GM23248 (cell line): Measurements from ENCODE around the gene CD47. TPM values are rescaled to one million over a fixed set of nuclear protein-coding genes. Genes with fewer than 3 reads are reported as not detected.

Experiments used
- DNase-seq: peaks from one replicate; pipeline ENCODE4 v3.0.0-alpha.2; 2015
- H2AFZ ChIP-seq: fragments of 200-600 bp; sonication (generic); 2 replicates; pipeline ENCODE4 v1.6.1; 2016; ENCODE audit warnings: antibody characterized with exemption
- H3F3A ChIP-seq: fragments of 200-600 bp; sonication (generic); 2 replicates; pipeline ENCODE4 v1.6.1; 2016; ENCODE audit warnings: mild to moderate bottlenecking, antibody characterized with exemption, mixed run types; ENCODE audit not compliant: insufficient read depth
- H3K27ac ChIP-seq: fragments of 200-600 bp; sonication (generic); 2 replicates; pipeline ENCODE4 v1.5.1; 2016; ENCODE audit warnings: mild to moderate bottlenecking
- H3K27me3 ChIP-seq: fragments of 200-600 bp; sonication (generic); replicated peaks from 2 replicates; pipeline ENCODE4 v1.6.1; 2016; ENCODE audit warnings: mild to moderate bottlenecking; ENCODE audit not compliant: insufficient read depth
- H3K36me3 ChIP-seq: fragments of 200-600 bp; sonication (generic); 2 replicates; pipeline ENCODE4 v1.6.1; 2016; ENCODE audit warnings: low read depth, mild to moderate bottlenecking
- H3K4me1 ChIP-seq: fragments of 200-600 bp; sonication (generic); 2 replicates; pipeline ENCODE4 v1.6.1; 2016; ENCODE audit warnings: mild to moderate bottlenecking; ENCODE audit not compliant: insufficient read depth
- H3K4me2 ChIP-seq: fragments of 200-600 bp; sonication (generic); one replicate; pipeline ENCODE4 v1.6.1; 2016; ENCODE audit warnings: mild to moderate bottlenecking; ENCODE audit not compliant: unreplicated experiment
- H3K4me3 ChIP-seq: fragments of 200-600 bp; sonication (generic); 2 replicates; pipeline ENCODE4 v1.5.1; 2016; ENCODE audit warnings: mild to moderate bottlenecking
- H3K79me2 ChIP-seq: fragments of 200-600 bp; sonication (generic); 2 replicates; pipeline ENCODE4 v1.6.1; 2016; ENCODE audit warnings: mild to moderate bottlenecking; ENCODE audit not compliant: insufficient read depth
- H3K9ac ChIP-seq: fragments of 200-600 bp; sonication (generic); 2 replicates; pipeline ENCODE4 v1.6.1; 2016; ENCODE audit warnings: mild to moderate bottlenecking
- H3K9me2 ChIP-seq: fragments of 200-600 bp; sonication (generic); 2 replicates; pipeline ENCODE4 v1.6.1; 2016; ENCODE audit warnings: mixed run types, mild to moderate bottlenecking, moderate library complexity; ENCODE audit not compliant: insufficient read depth
- H3K9me3 ChIP-seq: fragments of 200-600 bp; sonication (generic); one replicate; pipeline ENCODE4 v1.6.1; 2017; ENCODE audit warnings: low read depth
- H4K20me1 ChIP-seq: fragments of 200-600 bp; sonication (generic); 2 replicates; pipeline ENCODE4 v1.6.0; 2016; ENCODE audit not compliant: insufficient read depth
- EZH2 ChIP-seq: fragments of 200-600 bp; sonication (generic); IDR thresholded peaks from 2 replicates; pipeline ENCODE4 v1.6.1; 2018; ENCODE audit warnings: antibody characterized with exemption, mild to moderate bottlenecking; ENCODE audit not compliant: insufficient read depth, poor library complexity, severe bottlenecking
- EZH2phosphoT487 ChIP-seq: fragments of 200-600 bp; sonication (generic); IDR thresholded peaks from 2 replicates; pipeline ENCODE4 v1.6.1; 2018; ENCODE audit warnings: antibody characterized with exemption, moderate library complexity, mild to moderate bottlenecking, low read depth; ENCODE audit not compliant: insufficient read depth
- WGBS, 2 experiments: methylation state at CpG; one replicate each; pipeline ENCODE4 v1.1.6; 2015 to 2017; ENCODE audit warnings: low lambda C conversion rate in 2 of 2, low coverage in 1 of 2; ENCODE audit errors: missing lambda C conversion rate in 2 of 2; 5-methylcytosine and 5-hydroxymethylcytosine counted together
- in situ Hi-C: fragments of 300-500 bp; cut with MboI; formaldehyde crosslinking; loops from 2 replicates; pipeline ENCODE4 v1.15.0; 2020
- polyA plus RNA-seq: library from polyadenylated mRNA; unstranded; fragments of >200 nt; fragmentation: Nextera tagmentation; extraction: Ambion mirVana; gene quantifications from 2 replicates; pipeline ENCODE4 v1.2.1, GENCODE V29; 2016
- total RNA-seq: library from RNA; depleted of rRNA; stranded (reverse); fragments of >200 nt; shearing (Covaris generic); gene quantifications from 2 replicates; pipeline ENCODE4 v1.2.3, GENCODE V29; 2014

The CD47 gene
- total and polyA plus RNA-seq, 2 experiments from 2014 or later = 97.3 to 120 TPM

- WGBS, 2 experiments = 88 to 92% methylated on average over 5 of the region's 5 CpGs
- Histone ChIP-seq H3K4me3 (no peak overlapping the region), H3K9ac (no peak overlapping the region), H3K79me2 (no peaks in the 10 kb centered on the region), H3K9me3 (no peaks in the 10 kb centered on the region), H3K27me3 (no peaks in the 10 kb centered on the region), H3K36me3 (no peaks in the 10 kb centered on the region), H2AFZ (no peak overlapping the region), H3K27ac (no peak overlapping the region), H3F3A (no peaks in the 10 kb centered on the region), H3K4me1 (no peaks in the 10 kb centered on the region), H4K20me1 (no peaks in the 10 kb centered on the region), H3K9me2 (no peaks in the 10 kb centered on the region), H3K4me2 (no peak overlapping the region)
- in situ Hi-C loops = no loop called here
- TF ChIP-seq EZH2 = no peak
- no peak for TF ChIP-seq EZH2phosphoT487
- DNase-seq = no peak
Measured at GRCh38 chr3:108030960-108031359, 59.9 kb downstream of the CD47 start.

- Histone ChIP-seq H3F3A (no peaks in the 10 kb centered on the region), H3K79me2 (no peaks in the 10 kb centered on the region), H3K9me2 (no peaks in the 10 kb centered on the region), H3K4me1 (no peaks in the 10 kb centered on the region), H3K27me3 (no peaks in the 10 kb centered on the region), H3K36me3 (no peaks in the 10 kb centered on the region), H2AFZ (no peak overlapping the region), H4K20me1 (no peaks in the 10 kb centered on the region), H3K4me3 (no peak overlapping the region), H3K9ac (no peak overlapping the region), H3K27ac (no peak overlapping the region), H3K9me3 (no peaks in the 10 kb centered on the region), H3K4me2 (no peak overlapping the region)
- 50 to 53% methylated on average over 1 of the region's 1 CpG for WGBS, 2 experiments
- TF ChIP-seq EZH2phosphoT487 = no peak
- no peak for TF ChIP-seq EZH2
- DNase-seq = no peak
- in situ Hi-C loops = no loop called here
Measured at GRCh38 chr3:108029466-108029865, 61.4 kb downstream of the CD47 start.

GRCh38 chr3:108028896-108029295 is 61.9 kb downstream of the CD47 start:
- Histone ChIP-seq H3K27me3 (no peaks in the 10 kb centered on the region), H3K9ac (no peak overlapping the region), H3K27ac (no peak overlapping the region), H2AFZ (no peak overlapping the region), H3K9me2 (no peaks in the 10 kb centered on the region), H3K4me1 (no peaks in the 10 kb centered on the region), H4K20me1 (no peaks in the 10 kb centered on the region), H3K4me3 (no peak overlapping the region), H3F3A (no peaks in the 10 kb centered on the region), H3K79me2 (no peaks in the 10 kb centered on the region), H3K36me3 (no peaks in the 10 kb centered on the region), H3K4me2 (no peak overlapping the region), H3K9me3 (no peaks in the 10 kb centered on the region)
- in situ Hi-C loops = no loop called here
- DNase-seq = no peak
- TF ChIP-seq EZH2phosphoT487 = no peak
- no peak for TF ChIP-seq EZH2
- 80 to 93% methylated on average over 2 of the region's 2 CpGs for WGBS, 2 experiments

- no peak overlapping the region for H3K27ac ChIP-seq
- no peak for DNase-seq
- no peak overlapping the region for H2AFZ ChIP-seq
- TF ChIP-seq EZH2 (no peak), EZH2phosphoT487 (no peak)
- WGBS, 2 experiments = 90 to 93% methylated on average over 3 of the region's 3 CpGs
- H3K9me3 ChIP-seq = no peaks in the 10 kb centered on the region
- H3K9me2 ChIP-seq = no peaks in the 10 kb centered on the region
- no peaks in the 10 kb centered on the region for H4K20me1 ChIP-seq
- H3K4me2 ChIP-seq = no peak overlapping the region
- H3F3A ChIP-seq = no peaks in the 10 kb centered on the region
- H3K4me1 ChIP-seq = no peaks in the 10 kb centered on the region
- no peaks in the 10 kb centered on the region for H3K79me2 ChIP-seq
- no peaks in the 10 kb centered on the region for H3K27me3 ChIP-seq
- no peak overlapping the region for H3K4me3 ChIP-seq
- in situ Hi-C loops = no loop called here
- no peaks in the 10 kb centered on the region for H3K36me3 ChIP-seq
- no peak overlapping the region for H3K9ac ChIP-seq
Measured at GRCh38 chr3:108025177-108025576, 65.7 kb downstream of the CD47 start.
